ENCODE results near the gene CDH19. TPM values are rescaled to one million over a fixed set of nuclear protein-coding genes. Genes with fewer than 3 reads are reported as not detected.

CDH19 gene
- total RNA-seq (not detected), total RNA-seq (0 to 0.12 (median 0) reads per million in 29 experiments)
- not detected for total RNA-seq (2013)

- no peaks in the 10 kb centered on the region for H3K9me3 ChIP-seq
- H3K27ac Mint-ChIP-seq = no peak within 1 kb of the TSS
- 80% methylated on average over 1 of the region's 9 CpGs for WGBS (ENCODE audit: insufficient coverage)
- ATAC-seq (replicated peaks in 1 of 4) (no peak), DNase-seq (no peak)
- no peak within 1 kb of the TSS for H3K4me3 Mint-ChIP-seq
- H3K9me3 Mint-ChIP-seq = peaks cover 0 to 8% (median 4%) of the 10 kb centered on the region in 3 donors
- no peak within 1 kb of the TSS for H3K4me3 ChIP-seq (ENCODE audit: control insufficient read depth in 1 of 2, extremely low read depth in 1 of 2, low read length in 1 of 2)
- H3K4me1 Mint-ChIP-seq = no peaks in the 10 kb centered on the region
- H3K27me3 ChIP-seq (replicated peaks in 1 of 2; ENCODE audit: control insufficient read depth in 2 of 2, extremely low read depth in 1 of 2, insufficient read depth in 2 of 2, low read length in 1 of 2) = no peaks in the 10 kb centered on the region
- no peaks in the 10 kb centered on the region for H3K4me1 ChIP-seq (ENCODE audit: control insufficient read depth in 1 of 2, extremely low read depth in 1 of 2, insufficient read depth in 2 of 2, low read length in 2 of 2)
- H3K27me3 Mint-ChIP-seq = no peaks in the 10 kb centered on the region
- H3K27ac ChIP-seq (ENCODE audit: low read length) = no peak within 1 kb of the TSS
- ChIA-PET CTCF (no interaction called here), POLR2A (no interaction called here)
- H3K36me3 ChIP-seq (ENCODE audit: control insufficient read depth in 2 of 2, extremely low read depth in 1 of 2, insufficient read depth in 1 of 2, low read length in 1 of 2) = no peaks in the 10 kb centered on the region
- no peaks in the 10 kb centered on the region for H3K36me3 Mint-ChIP-seq
These were observed at the start of gene CDH19 for GRCh38 chr18:66603941-66604627. Gene CDH19 (minus strand): TSS chr18:66604090. CDS start chr18:66572204, 31,886 bp downstream.

- H3K4me3 ChIP-seq (ENCODE audit: control insufficient read depth in 1 of 2, extremely low read depth in 1 of 2, low read length in 1 of 2) = no peak overlapping the region
- H3K9me3 Mint-ChIP-seq = peaks cover 0 to 8% (median 4%) of the 10 kb centered on the region in 3 donors
- no peaks in the 10 kb centered on the region for H3K4me1 Mint-ChIP-seq
- no peaks in the 10 kb centered on the region for H3K36me3 ChIP-seq (ENCODE audit: control insufficient read depth in 2 of 2, extremely low read depth in 1 of 2, insufficient read depth in 1 of 2, low read length in 1 of 2)
- no peaks in the 10 kb centered on the region for H3K9me3 ChIP-seq
- H3K27ac Mint-ChIP-seq = no peak overlapping the region
- no peaks in the 10 kb centered on the region for H3K27me3 ChIP-seq (replicated peaks in 1 of 2; ENCODE audit: control insufficient read depth in 2 of 2, extremely low read depth in 1 of 2, insufficient read depth in 2 of 2, low read length in 1 of 2)
- no peak overlapping the region for H3K27ac ChIP-seq (ENCODE audit: low read length)
- no peaks in the 10 kb centered on the region for H3K36me3 Mint-ChIP-seq
- ChIA-PET POLR2A (no interaction called here), CTCF (no interaction called here)
- no peaks in the 10 kb centered on the region for H3K4me1 ChIP-seq (ENCODE audit: control insufficient read depth in 1 of 2, extremely low read depth in 1 of 2, insufficient read depth in 2 of 2, low read length in 2 of 2)
- DNase-seq = no peak
- H3K4me3 Mint-ChIP-seq = no peak overlapping the region
- H3K27me3 Mint-ChIP-seq = no peaks in the 10 kb centered on the region
- no CpG with 5 or more reads among the region's 1 CpG for WGBS (ENCODE audit: insufficient coverage)
- no peak for ATAC-seq (replicated peaks in 1 of 4)
These were observed 43.8 kb upstream of the CDH19 start for GRCh38 chr18:66647671-66648070.

- Mint-ChIP-seq H3K4me1 (no peaks in the 10 kb centered on the region), H3K9me3 (peaks cover 0 to 8% (median 4%) of the 10 kb centered on the region in 3 donors), H3K27ac (no peak overlapping the region), H3K27me3 (no peaks in the 10 kb centered on the region), H3K4me3 (no peak overlapping the region), H3K36me3 (no peaks in the 10 kb centered on the region)
- no peaks in the 10 kb centered on the region for H3K4me1 ChIP-seq (ENCODE audit: control insufficient read depth in 1 of 2, extremely low read depth in 1 of 2, insufficient read depth in 2 of 2, low read length in 2 of 2)
- DNase-seq (no peak), ATAC-seq (replicated peaks in 1 of 4) (no peak)
- POLR2A ChIA-PET = no interaction called here
- H3K4me3 ChIP-seq (ENCODE audit: control insufficient read depth in 1 of 2, extremely low read depth in 1 of 2, low read length in 1 of 2) = no peak overlapping the region
- H3K36me3 ChIP-seq (ENCODE audit: control insufficient read depth in 2 of 2, extremely low read depth in 1 of 2, insufficient read depth in 1 of 2, low read length in 1 of 2) = no peaks in the 10 kb centered on the region
- WGBS (ENCODE audit: insufficient coverage) = no CpG with 5 or more reads among the region's 2 CpGs
- no peak overlapping the region for H3K27ac ChIP-seq (ENCODE audit: low read length)
- no peaks in the 10 kb centered on the region for H3K27me3 ChIP-seq (replicated peaks in 1 of 2; ENCODE audit: control insufficient read depth in 2 of 2, extremely low read depth in 1 of 2, insufficient read depth in 2 of 2, low read length in 1 of 2)
- CTCF ChIA-PET = no interaction called here
- no peaks in the 10 kb centered on the region for H3K9me3 ChIP-seq
These were observed 42.7 kb upstream of the CDH19 start for GRCh38 chr18:66646609-66647008.

GRCh38 chr18:66645983-66646382 lies 42.1 kb upstream of the CDH19 start:
- ATAC-seq (replicated peaks in 1 of 4) (no peak), DNase-seq (no peak)
- H3K9me3 ChIP-seq = no peaks in the 10 kb centered on the region
- H3K27ac ChIP-seq (ENCODE audit: low read length) = no peak overlapping the region
- Mint-ChIP-seq H3K9me3 (peaks cover 1 to 11% (median 4%) of the 10 kb centered on the region in 3 donors), H3K27me3 (no peaks in the 10 kb centered on the region), H3K36me3 (no peaks in the 10 kb centered on the region), H3K4me3 (no peak overlapping the region), H3K4me1 (no peaks in the 10 kb centered on the region), H3K27ac (no peak overlapping the region)
- no CpG with 5 or more reads among the region's 1 CpG for WGBS (ENCODE audit: insufficient coverage)
- ChIA-PET CTCF (no interaction called here), POLR2A (no interaction called here)
- no peaks in the 10 kb centered on the region for H3K4me1 ChIP-seq (ENCODE audit: control insufficient read depth in 1 of 2, extremely low read depth in 1 of 2, insufficient read depth in 2 of 2, low read length in 2 of 2)
- H3K36me3 ChIP-seq (ENCODE audit: control insufficient read depth in 2 of 2, extremely low read depth in 1 of 2, insufficient read depth in 1 of 2, low read length in 1 of 2) = no peaks in the 10 kb centered on the region
- no peak overlapping the region for H3K4me3 ChIP-seq (ENCODE audit: control insufficient read depth in 1 of 2, extremely low read depth in 1 of 2, low read length in 1 of 2)
- no peaks in the 10 kb centered on the region for H3K27me3 ChIP-seq (replicated peaks in 1 of 2; ENCODE audit: control insufficient read depth in 2 of 2, extremely low read depth in 1 of 2, insufficient read depth in 2 of 2, low read length in 1 of 2)

GRCh38 chr18:66641056-66641455 lies 37.2 kb upstream of the CDH19 start:
- Mint-ChIP-seq H3K36me3 (no peaks in the 10 kb centered on the region), H3K27ac (no peak overlapping the region), H3K27me3 (no peaks in the 10 kb centered on the region), H3K4me1 (no peaks in the 10 kb centered on the region), H3K4me3 (no peak overlapping the region), H3K9me3 (peaks cover 0 to 9% (median 8%) of the 10 kb centered on the region in 3 donors)
- CTCF ChIA-PET = no interaction called here
- DNase-seq (no peak), ATAC-seq (replicated peaks in 1 of 4) (no peak)
- H3K9me3 ChIP-seq = no peaks in the 10 kb centered on the region
- no peak overlapping the region for H3K4me3 ChIP-seq (ENCODE audit: control insufficient read depth in 1 of 2, extremely low read depth in 1 of 2, low read length in 1 of 2)
- POLR2A ChIA-PET = no interaction called here
- H3K27me3 ChIP-seq (replicated peaks in 1 of 2; ENCODE audit: control insufficient read depth in 2 of 2, extremely low read depth in 1 of 2, insufficient read depth in 2 of 2, low read length in 1 of 2) = no peaks in the 10 kb centered on the region
- no peaks in the 10 kb centered on the region for H3K4me1 ChIP-seq (ENCODE audit: control insufficient read depth in 1 of 2, extremely low read depth in 1 of 2, insufficient read depth in 2 of 2, low read length in 2 of 2)
- H3K36me3 ChIP-seq (ENCODE audit: control insufficient read depth in 2 of 2, extremely low read depth in 1 of 2, insufficient read depth in 1 of 2, low read length in 1 of 2) = no peaks in the 10 kb centered on the region
- no peak overlapping the region for H3K27ac ChIP-seq (ENCODE audit: low read length)
- WGBS (ENCODE audit: insufficient coverage) = no CpG with 5 or more reads among the region's 4 CpGs

GRCh38 chr18:66640431-66640830 lies 36.5 kb upstream of the CDH19 start:
- H3K4me3 ChIP-seq (ENCODE audit: control insufficient read depth in 1 of 2, extremely low read depth in 1 of 2, low read length in 1 of 2) = no peak overlapping the region
- H3K27me3 ChIP-seq (replicated peaks in 1 of 2; ENCODE audit: control insufficient read depth in 2 of 2, extremely low read depth in 1 of 2, insufficient read depth in 2 of 2, low read length in 1 of 2) = no peaks in the 10 kb centered on the region
- Mint-ChIP-seq H3K4me3 (no peak overlapping the region), H3K9me3 (peaks cover 0 to 12% (median 8%) of the 10 kb centered on the region in 3 donors), H3K27ac (no peak overlapping the region), H3K4me1 (no peaks in the 10 kb centered on the region), H3K27me3 (no peaks in the 10 kb centered on the region), H3K36me3 (no peaks in the 10 kb centered on the region)
- ChIA-PET CTCF (no interaction called here), POLR2A (no interaction called here)
- no peaks in the 10 kb centered on the region for H3K36me3 ChIP-seq (ENCODE audit: control insufficient read depth in 2 of 2, extremely low read depth in 1 of 2, insufficient read depth in 1 of 2, low read length in 1 of 2)
- ATAC-seq (replicated peaks in 1 of 4) (no peak), DNase-seq (no peak)
- WGBS (ENCODE audit: insufficient coverage) = 0% methylated on average over 3 of the region's 4 CpGs
- no peak overlapping the region for H3K27ac ChIP-seq (ENCODE audit: low read length)
- no peaks in the 10 kb centered on the region for H3K4me1 ChIP-seq (ENCODE audit: control insufficient read depth in 1 of 2, extremely low read depth in 1 of 2, insufficient read depth in 2 of 2, low read length in 2 of 2)
- H3K9me3 ChIP-seq = no peaks in the 10 kb centered on the region

Data from T-cell (primary cell).